HG03521 (cell line): ENCODE results near the gene VPS39.

Source experiments
- ATAC-seq: cut with Tn5 transposase; IDR thresholded peaks from one replicate; pipeline ENCODE4 v1.9.1; 2021; ENCODE audit warnings: mild to moderate bottlenecking, moderate library complexity; ENCODE audit not compliant: unreplicated experiment

The VPS39 gene

GRCh38 chr15:42131826-42132806 is 76.0 kb downstream of the VPS39 start:
- ATAC-seq, result no peak

GRCh38 chr15:42131006-42131405 is 77.1 kb downstream of the VPS39 start:
- no peak for ATAC-seq

GRCh38 chr15:42130246-42130986 is 77.7 kb downstream of the VPS39 start:
- ATAC-seq, result no peak

GRCh38 chr15:42129364-42129763 is 78.7 kb downstream of the VPS39 start:
- no peak for ATAC-seq

GRCh38 chr15:42128476-42128875 is 79.6 kb downstream of the VPS39 start:
- no peak for ATAC-seq

- ATAC-seq, result no peak
These were observed 84.6 kb downstream of the VPS39 start for GRCh38 chr15:42123546-42123945.

GRCh38 chr15:42121682-42122081 is 86.4 kb downstream of the VPS39 start:
- ATAC-seq, result no peak

- no peak for ATAC-seq
These were observed 87.1 kb downstream of the VPS39 start for GRCh38 chr15:42121021-42121420.

- ATAC-seq, result no peak
These were observed 87.8 kb downstream of the VPS39 start for GRCh38 chr15:42120285-42120684.

- ATAC-seq, result no peak
These were observed 88.7 kb downstream of the VPS39 start for GRCh38 chr15:42119446-42119760.

- ATAC-seq, result no peak
These were observed 89.3 kb downstream of the VPS39 start for GRCh38 chr15:42118650-42119445.

- ATAC-seq, result no peak
These were observed 96.2 kb downstream of the VPS39 start for GRCh38 chr15:42111924-42112323.

- ATAC-seq, result no peak
These were observed 97.7 kb downstream of the VPS39 start for GRCh38 chr15:42110367-42110766.

- ATAC-seq, result no peak
These were observed 99.3 kb downstream of the VPS39 start for GRCh38 chr15:42108806-42109205.
